Tibial nerve (tissue), 4 donors: ENCODE data around the gene C16orf74.

Experiments used
- CTCF ChIP-seq, 5 experiments: fragments of 200-600 bp in 3 of 5; fragments of 450-650 bp in 2 of 5; sonication (generic) in 3 of 5; IDR thresholded peaks; one replicate each; pipeline ENCODE4 v1.5.1; 2016 to 2019; ENCODE audit warnings: antibody characterized with exemption in 5 of 5, mild to moderate bottlenecking in 3 of 5, moderate library complexity in 2 of 5
- EP300 ChIP-seq, 2 donors: sonication (generic); formaldehyde crosslinking; IDR thresholded peaks; one replicate each; pipeline ENCODE4 v1.6.1; 2017; ENCODE audit warnings: antibody characterized with exemption in 2 of 2, mild to moderate bottlenecking in 1 of 2
- POLR2A ChIP-seq, 2 donors: fragments of 450-650 bp; IDR thresholded peaks; one replicate each; pipeline ENCODE4 v1.6.1; 2017; ENCODE audit warnings: antibody characterized with exemption in 2 of 2, mild to moderate bottlenecking in 2 of 2, moderate library complexity in 2 of 2

GRCh38 chr16:85728879-85729278 is 22.0 kb downstream of the C16orf74 start:
- TF ChIP-seq POLR2A (IDR thresholded peaks at IDR 0.05): no peak
- TF ChIP-seq CTCF (IDR thresholded peaks at IDR 0.05): no peak
- TF ChIP-seq EP300 (IDR thresholded peaks at IDR 0.05): no peak
